Pulmonary artery endothelial cell (primary cell): ENCODE measurements around the gene PRKG1. TPM values are rescaled to one million over a fixed set of nuclear protein-coding genes. Genes with fewer than 3 reads are reported as not detected.

ENCODE experiments used
- DNase-seq: peaks from one replicate; pipeline ENCODE4 v3.0.0-alpha.2; 2011; ENCODE audit warnings: low read depth, low spot score
- total RNA-seq: library from RNA; depleted of rRNA; stranded (reverse); fragments of >200 nt; gene quantifications from 2 replicates; pipeline ENCODE4 v1.2.3, GENCODE V29; 2014

PRKG1 gene
- total RNA-seq, 1 donor from 2014 or later = 1.3 TPM

- no peak for DNase-seq
Measured at GRCh38 chr10:51501396-51501795, 427.1 kb downstream of the PRKG1 start.

GRCh38 chr10:51502124-51502523, 427.8 kb downstream of the PRKG1 start:
- DNase-seq = no peak

- no peak for DNase-seq
Measured at GRCh38 chr10:51503378-51503777, 429.1 kb downstream of the PRKG1 start.

- no peak for DNase-seq
Measured at GRCh38 chr10:51507476-51507875, 433.2 kb downstream of the PRKG1 start.

GRCh38 chr10:51508156-51508555, 433.9 kb downstream of the PRKG1 start:
- no peak for DNase-seq

- DNase-seq = no peak
Measured at GRCh38 chr10:51510231-51510630, 435.9 kb downstream of the PRKG1 start.

GRCh38 chr10:51521605-51522004, 447.3 kb downstream of the PRKG1 start:
- DNase-seq = no peak

- DNase-seq = no peak
Measured at GRCh38 chr10:51522858-51523257, 448.6 kb downstream of the PRKG1 start.

GRCh38 chr10:51523440-51523839, 449.2 kb downstream of the PRKG1 start:
- DNase-seq = no peak

- no peak for DNase-seq
Measured at GRCh38 chr10:51524041-51524440, 449.8 kb downstream of the PRKG1 start.

- DNase-seq = no peak
Measured at GRCh38 chr10:51527522-51528219, 453.4 kb downstream of the PRKG1 start.

GRCh38 chr10:51528527-51528926, 454.2 kb downstream of the PRKG1 start:
- DNase-seq = no peak

- DNase-seq = no peak
Measured at GRCh38 chr10:51530541-51530940, 456.3 kb downstream of the PRKG1 start.

- no peak for DNase-seq
Measured at GRCh38 chr10:51532044-51532443, 457.8 kb downstream of the PRKG1 start.

- DNase-seq = no peak
Measured at GRCh38 chr10:51542853-51543252, 468.6 kb downstream of the PRKG1 start.

GRCh38 chr10:51544933-51545332, 470.6 kb downstream of the PRKG1 start:
- DNase-seq = no peak

GRCh38 chr10:51547941-51548340, 473.7 kb downstream of the PRKG1 start:
- no peak for DNase-seq

- DNase-seq = no peak
Measured at GRCh38 chr10:51552879-51553278, 478.6 kb downstream of the PRKG1 start.

GRCh38 chr10:51564896-51565510, 490.7 kb downstream of the PRKG1 start:
- no peak for DNase-seq

GRCh38 chr10:51567271-51567670, 493.0 kb downstream of the PRKG1 start:
- DNase-seq = no peak

- no peak for DNase-seq
Measured at GRCh38 chr10:51569467-51569866, 495.2 kb downstream of the PRKG1 start.

GRCh38 chr10:51574248-51575048, 500.2 kb downstream of the PRKG1 start:
- no peak for DNase-seq
